Parathyroid adenoma (tissue), 2 donors: Measurements from ENCODE around the gene WDR43.
A peak's percentile ranks its signal among the peaks of the same experiment; 100 is the strongest.

Source experiments
- H2AFZ ChIP-seq: fragments of 300-600 bp; sonication (generic); one replicate; pipeline ENCODE4 v1.7.0; 2017; ENCODE audit warnings: antibody characterized with exemption, mild to moderate bottlenecking
- H3K27ac ChIP-seq: fragments of 300-600 bp; sonication (generic); one replicate; pipeline ENCODE4 v1.7.0; 2017
- H3K27me3 ChIP-seq: fragments of 300-600 bp; sonication (generic); one replicate; pipeline ENCODE4 v1.7.0; 2017; ENCODE audit warnings: low read length; ENCODE audit not compliant: control insufficient read depth, insufficient read depth
- H3K36me3 ChIP-seq: fragments of 300-600 bp; sonication (generic); one replicate; pipeline ENCODE4 v1.7.0; 2017; ENCODE audit warnings: low read length; ENCODE audit not compliant: control insufficient read depth, insufficient read depth
- H3K4me1 ChIP-seq: fragments of 300-600 bp; sonication (generic); one replicate; pipeline ENCODE4 v1.7.0; 2017; ENCODE audit warnings: control low read depth
- H3K4me2 ChIP-seq: fragments of 300-600 bp; sonication (generic); one replicate; pipeline ENCODE4 v1.7.0; 2017; ENCODE audit warnings: low read length
- H3K4me3 ChIP-seq: fragments of 300-600 bp; sonication (generic); one replicate; pipeline ENCODE4 v1.7.0; 2017; ENCODE audit warnings: low read depth, low read length
- H3K79me2 ChIP-seq: fragments of 300-600 bp; sonication (generic); one replicate; pipeline ENCODE4 v1.7.0; 2017; ENCODE audit warnings: control low read depth
- H3K9ac ChIP-seq: fragments of 300-600 bp; sonication (generic); one replicate; pipeline ENCODE4 v1.7.0; 2017; ENCODE audit warnings: mild to moderate bottlenecking
- H3K9me3 ChIP-seq: fragments of 300-600 bp; sonication (generic); one replicate; pipeline ENCODE4 v1.7.0; 2017; ENCODE audit warnings: low read length; ENCODE audit not compliant: control insufficient read depth
- CTCF ChIP-seq: fragments of 300-600 bp; sonication (generic); IDR thresholded peaks from one replicate; pipeline ENCODE4 v1.7.0; 2017; ENCODE audit warnings: antibody characterized with exemption, mild to moderate bottlenecking
- donor health status: primary hyperparathyroidism.

Gene WDR43

GRCh38 chr2:28894470-28895188 lies at the start of gene WDR43:
TSS of gene WDR43 (plus strand) at chr2:28894667. CDS start at chr2:28894699, 32 bp downstream.
- TF ChIP-seq CTCF = no peak
- H3K4me3 ChIP-seq = peak within 1 kb of the TSS; percentile 86

GRCh38 chr2:28855193-28855592 lies 39.3 kb upstream of the WDR43 start:
- no peak overlapping the region for H3K4me2 ChIP-seq
- no peak for TF ChIP-seq CTCF
- no peak overlapping the region for H3K27ac ChIP-seq
- H3K9me3 ChIP-seq = no peaks in the 10 kb centered on the region
- H3K79me2 ChIP-seq = no peaks in the 10 kb centered on the region
- H3K27me3 ChIP-seq = no peaks in the 10 kb centered on the region
- H3K4me1 ChIP-seq = no peaks in the 10 kb centered on the region
- H3K36me3 ChIP-seq = no peaks in the 10 kb centered on the region
- H3K4me3 ChIP-seq = no peak overlapping the region
- no peak overlapping the region for H2AFZ ChIP-seq
- no peak overlapping the region for H3K9ac ChIP-seq

More at GRCh38 chr2:28894470-28895188, at the start of gene WDR43:
- H3K4me1 ChIP-seq = no peaks in the 10 kb centered on the region
- no peaks in the 10 kb centered on the region for H3K36me3 ChIP-seq
- H3K79me2 ChIP-seq = peaks cover 18% of the 10 kb centered on the region
- peak within 1 kb of the TSS; percentile 98 for H2AFZ ChIP-seq
- H3K27ac ChIP-seq = peak within 1 kb of the TSS; percentile 68
- H3K4me2 ChIP-seq = peak within 1 kb of the TSS; percentile 72
- no peaks in the 10 kb centered on the region for H3K27me3 ChIP-seq
- no peaks in the 10 kb centered on the region for H3K9me3 ChIP-seq
- peak within 1 kb of the TSS; percentile 90 for H3K9ac ChIP-seq

- no peak overlapping the region for H3K4me2 ChIP-seq
- no peak overlapping the region for H2AFZ ChIP-seq
- H3K36me3 ChIP-seq = no peaks in the 10 kb centered on the region
- no peaks in the 10 kb centered on the region for H3K4me1 ChIP-seq
- H3K9me3 ChIP-seq = no peaks in the 10 kb centered on the region
- no peak overlapping the region for H3K27ac ChIP-seq
- H3K79me2 ChIP-seq = no peaks in the 10 kb centered on the region
- H3K9ac ChIP-seq = no peak overlapping the region
- TF ChIP-seq CTCF = no peak
- H3K27me3 ChIP-seq = no peaks in the 10 kb centered on the region
- H3K4me3 ChIP-seq = no peak overlapping the region
These were observed 38.5 kb upstream of the WDR43 start for GRCh38 chr2:28855977-28856376.

GRCh38 chr2:28868611-28869010 lies 25.9 kb upstream of the WDR43 start:
- Histone ChIP-seq H3K4me3 (no peak overlapping the region), H3K9ac (no peak overlapping the region)

More at GRCh38 chr2:28868611-28869010, 25.9 kb upstream of the WDR43 start:
- no peaks in the 10 kb centered on the region for H3K4me1 ChIP-seq
- peaks cover 14% of the 10 kb centered on the region for H3K79me2 ChIP-seq
- no peaks in the 10 kb centered on the region for H3K27me3 ChIP-seq
- H3K4me2 ChIP-seq = peak overlapping the region; percentile 98
- no peaks in the 10 kb centered on the region for H3K36me3 ChIP-seq
- no peak overlapping the region for H3K27ac ChIP-seq
- no peak for TF ChIP-seq CTCF
- H2AFZ ChIP-seq = no peak overlapping the region
- H3K9me3 ChIP-seq = no peaks in the 10 kb centered on the region
